Body of pancreas (tissue), 4 donors: Measurements from ENCODE around the gene BNIP1. TPM values are rescaled to one million over a fixed set of nuclear protein-coding genes. Genes with fewer than 3 reads are reported as not detected.

ENCODE experiments used
- ATAC-seq: fragments of 150-250 bp; one replicate; pipeline ENCODE4 v1.9.1; 2016
- DNase-seq, 4 donors: peaks; one replicate each; pipeline ENCODE4 v3.0.0-alpha.2; 2019
- H3K27ac ChIP-seq, 4 donors: fragments of 200-600 bp; sonication (generic); 1 replicate in 3 of 4; 2 replicates in 1 of 4; pipeline versions ENCODE4 v1.5.1 to v1.6.1; 2016 to 2019; ENCODE audit warnings: mild to moderate bottlenecking in 1 of 4, mixed read lengths in 1 of 4, moderate library complexity in 1 of 4
- H3K27me3 ChIP-seq, 2 donors: fragments of 200-600 bp; sonication (generic); one replicate each; pipeline ENCODE4 v1.6.0; 2016; ENCODE audit warnings: mild to moderate bottlenecking in 1 of 2
- H3K36me3 ChIP-seq, 2 donors: fragments of 200-600 bp; sonication (generic); replicated peaks in 1 of 2; 2 replicates each; pipeline ENCODE4 v1.5.1; 2016; ENCODE audit warnings: low read depth in 2 of 2; ENCODE audit not compliant: insufficient read depth in 1 of 2
- H3K4me1 ChIP-seq: fragments of 200-600 bp; sonication (generic); one replicate; pipeline ENCODE4 v1.6.0; 2016
- H3K4me3 ChIP-seq, 2 donors: fragments of 200-600 bp; sonication (generic); 1 replicate in 1 of 2; 2 replicates in 1 of 2; pipeline ENCODE4 v1.5.1; 2016 to 2019
- H3K9me3 ChIP-seq, 3 donors: fragments of 200-600 bp; sonication (generic); 1 replicate in 2 of 3; 2 replicates in 1 of 3; pipeline ENCODE4 v1.5.1; 2016
- CTCF ChIP-seq, 7 experiments: fragments of 450-650 bp in 4 of 7; fragments of 200-600 bp in 3 of 7; sonication (generic) in 3 of 7; IDR thresholded peaks; one replicate each; pipeline ENCODE4 v1.5.1; 2016 to 2019; ENCODE audit warnings: antibody characterized with exemption in 7 of 7
- POLR2A ChIP-seq, 3 donors: fragments of 450-650 bp; IDR thresholded peaks; one replicate each; pipeline ENCODE4 v1.6.1; 2016; ENCODE audit warnings: antibody characterized with exemption in 3 of 3, mild to moderate bottlenecking in 2 of 3
- WGBS, 2 donors: methylation state at CpG; one replicate each; pipeline ENCODE4 v1.1.5; 2017; 5-methylcytosine and 5-hydroxymethylcytosine counted together
- intact Hi-C: fragments of 100-400 bp; cut with DNase I; formaldehyde crosslinking; loops from one replicate; pipeline ENCODE4 v1.15.1; 2023
- total RNA-seq, 2 donors: library from RNA; depleted of rRNA; stranded (reverse); fragments of >200 nt; gene quantifications; one replicate each; pipeline ENCODE4 v1.1.0, GENCODE V29; 2016

BNIP1 gene
- total RNA-seq, 2 donors from 2014 or later: 3.1 to 7.3 TPM

DNA sequence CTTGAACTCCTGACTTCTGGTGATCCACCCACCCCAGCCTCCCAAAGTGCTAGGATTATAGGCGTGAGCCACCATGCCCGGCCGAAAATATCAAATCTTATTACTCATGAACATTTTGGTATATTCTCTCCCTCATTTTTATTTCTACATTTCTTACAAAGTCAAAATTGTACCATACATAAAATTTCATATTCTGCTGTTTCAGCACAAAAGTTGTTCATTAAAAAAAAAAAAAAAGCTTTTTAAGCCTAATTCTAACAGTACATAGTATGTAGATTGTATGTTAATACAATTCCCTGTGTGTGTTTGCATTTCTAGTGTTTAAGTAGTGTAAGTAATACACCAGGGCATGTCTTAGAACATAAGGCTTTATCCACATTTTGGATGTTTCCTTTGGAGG lies 14.9 kb downstream of the BNIP1 start:
- intact Hi-C loops: no loop called here
- TF ChIP-seq POLR2A (IDR thresholded peaks at IDR 0.05) (no peak), CTCF (IDR thresholded peaks at IDR 0.05) (no peak)
- ATAC-seq (no peak), DNase-seq (no peak)
- H3K4me1 ChIP-seq: peaks cover 9% of the 10 kb centered on the region
- WGBS, 2 donors: 96 to 98% methylated on average over 3 of the region's 3 CpGs
- H3K27me3 ChIP-seq: no peaks in the 10 kb centered on the region
- no peak overlapping the region for H3K4me3 ChIP-seq
- no peaks in the 10 kb centered on the region for H3K9me3 ChIP-seq
- H3K36me3 ChIP-seq: peaks cover 3 to 13% of the 10 kb centered on the region in 2 donors
- H3K27ac ChIP-seq: no peak overlapping the region

GRCh38 chr5:173161148-173161547 lies 16.8 kb downstream of the BNIP1 start:
- no peak for ATAC-seq
- 63 to 64% methylated on average over 5 of the region's 5 CpGs for WGBS, 2 donors
- H3K36me3 ChIP-seq: peaks cover 0 to 7% of the 10 kb centered on the region in 2 donors
- DNase-seq: peak in 1 of 4 donors; percentile 58
- no peaks in the 10 kb centered on the region for H3K27me3 ChIP-seq
- no peak overlapping the region for H3K4me3 ChIP-seq
- intact Hi-C loops: no loop called here
- peaks cover 13% of the 10 kb centered on the region for H3K4me1 ChIP-seq
- H3K27ac ChIP-seq: no peak overlapping the region
- TF ChIP-seq POLR2A (IDR thresholded peaks at IDR 0.05): no peak
- TF ChIP-seq CTCF (IDR thresholded peaks at IDR 0.05): no peak
- no peaks in the 10 kb centered on the region for H3K9me3 ChIP-seq

DNA sequence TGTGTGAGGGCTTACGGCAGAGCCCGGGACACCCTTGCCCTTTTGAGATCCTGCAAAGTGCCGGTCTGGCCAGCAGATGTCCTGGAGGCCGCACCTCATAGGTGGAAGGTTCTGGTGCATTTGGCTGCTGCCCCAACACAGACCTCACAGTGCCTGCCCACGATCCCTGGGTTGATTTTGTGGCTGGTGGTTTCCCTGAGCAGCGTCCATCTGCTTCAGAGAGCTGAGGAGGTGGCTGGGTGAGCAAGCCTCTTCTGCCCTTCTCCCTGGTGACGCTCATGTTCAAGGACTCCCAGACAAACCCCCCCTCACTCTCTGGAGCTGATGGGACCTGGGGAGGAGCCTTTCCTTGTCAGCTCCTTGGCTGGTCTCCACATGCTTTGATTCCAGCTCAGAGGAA lies 18.9 kb downstream of the BNIP1 start:
- no peaks in the 10 kb centered on the region for H3K27me3 ChIP-seq
- DNase-seq (no peak), ATAC-seq (no peak)
- intact Hi-C loops: no loop called here
- H3K36me3 ChIP-seq: peaks cover 0 to 7% of the 10 kb centered on the region in 2 donors
- no peak overlapping the region for H3K27ac ChIP-seq
- peaks cover 13% of the 10 kb centered on the region for H3K4me1 ChIP-seq
- no peak overlapping the region for H3K4me3 ChIP-seq
- no peak for TF ChIP-seq POLR2A (IDR thresholded peaks at IDR 0.05)
- TF ChIP-seq CTCF (IDR thresholded peaks at IDR 0.05): no peak
- H3K9me3 ChIP-seq: no peaks in the 10 kb centered on the region
- WGBS, 2 donors: 80 to 89% methylated on average over 5 to 7 of the region's 7 CpGs

DNA sequence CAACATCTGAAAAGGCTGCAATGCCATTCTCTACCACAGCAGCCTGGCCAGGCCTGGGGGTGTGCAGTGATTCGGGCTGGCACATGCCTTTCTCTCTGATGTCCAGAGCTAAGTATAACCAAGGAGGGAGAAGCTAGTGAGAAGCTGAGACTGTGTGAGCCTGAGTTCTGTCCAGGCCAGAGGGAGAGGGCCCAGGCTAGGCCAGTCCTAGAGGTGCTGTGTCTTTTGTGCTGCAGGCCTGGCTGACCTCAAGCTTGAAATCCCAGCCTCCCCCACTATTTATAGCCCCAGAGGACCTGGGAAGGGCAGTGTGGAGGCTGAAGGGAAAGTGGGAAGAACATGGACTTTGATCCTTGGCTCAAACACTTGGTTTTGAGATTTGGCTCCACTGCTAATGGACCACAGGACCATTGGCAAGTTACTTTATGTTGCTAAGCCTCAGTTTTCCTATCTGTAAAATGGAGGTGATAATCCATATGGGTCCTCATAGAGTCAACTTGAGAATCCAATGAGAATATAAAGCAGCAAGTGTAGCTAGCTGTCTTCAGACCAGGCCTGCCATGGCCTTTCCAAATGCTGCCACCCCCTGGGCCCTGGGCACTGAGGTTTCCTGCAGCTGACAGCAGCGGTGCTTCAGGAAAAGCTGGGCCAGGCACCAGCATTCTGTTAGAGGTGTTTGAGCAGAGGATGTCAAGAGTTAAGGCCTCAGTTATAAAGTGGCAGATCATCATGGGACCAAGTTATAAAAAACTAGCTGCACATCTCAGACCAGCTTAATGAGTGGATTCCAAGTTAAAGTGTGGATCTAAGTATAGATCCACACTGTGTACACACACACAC lies 21.1 kb downstream of the BNIP1 start:
- Histone ChIP-seq H3K36me3 (peaks cover 0 to 1% of the 10 kb centered on the region in 2 donors), H3K27me3 (no peaks in the 10 kb centered on the region), H3K4me1 (peaks cover 13% of the 10 kb centered on the region), H3K4me3 (no peak overlapping the region), H3K27ac (no peak overlapping the region), H3K9me3 (no peaks in the 10 kb centered on the region)
- DNase-seq (no peak), ATAC-seq (peak; percentile 18)
- intact Hi-C loops: no loop called here
- whole genome bisulfite sequencing, 2 donors: 87 to 91% methylated on average over 2 of the region's 2 CpGs
- no peak for TF ChIP-seq CTCF (IDR thresholded peaks at IDR 0.05)

GRCh38 chr5:173172166-173172565 lies 27.8 kb downstream of the BNIP1 start:
- Histone ChIP-seq H3K9me3 (no peaks in the 10 kb centered on the region), H3K4me3 (no peak overlapping the region), H3K4me1 (no peaks in the 10 kb centered on the region), H3K27ac (no peak overlapping the region), H3K27me3 (no peaks in the 10 kb centered on the region), H3K36me3 (no peaks in the 10 kb centered on the region)
- intact Hi-C loops: no loop called here
- WGBS, 2 donors: 81 to 85% methylated on average over 8 of the region's 8 CpGs
- no peak for TF ChIP-seq POLR2A (IDR thresholded peaks at IDR 0.05)
- no peak for TF ChIP-seq CTCF (IDR thresholded peaks at IDR 0.05)
- ATAC-seq: no peak
- no peak for DNase-seq
